Measurements from ENCODE around the gene GTSE1.

GTSE1 gene

GRCh38 chr22:46352691-46353386, 56.2 kb downstream of the GTSE1 start:
- DNase-seq (ENCODE audit: low read depth): no peak

- no peak for DNase-seq (ENCODE audit: low read depth)
These were observed 56.9 kb downstream of the GTSE1 start for GRCh38 chr22:46353483-46354105.

DNA sequence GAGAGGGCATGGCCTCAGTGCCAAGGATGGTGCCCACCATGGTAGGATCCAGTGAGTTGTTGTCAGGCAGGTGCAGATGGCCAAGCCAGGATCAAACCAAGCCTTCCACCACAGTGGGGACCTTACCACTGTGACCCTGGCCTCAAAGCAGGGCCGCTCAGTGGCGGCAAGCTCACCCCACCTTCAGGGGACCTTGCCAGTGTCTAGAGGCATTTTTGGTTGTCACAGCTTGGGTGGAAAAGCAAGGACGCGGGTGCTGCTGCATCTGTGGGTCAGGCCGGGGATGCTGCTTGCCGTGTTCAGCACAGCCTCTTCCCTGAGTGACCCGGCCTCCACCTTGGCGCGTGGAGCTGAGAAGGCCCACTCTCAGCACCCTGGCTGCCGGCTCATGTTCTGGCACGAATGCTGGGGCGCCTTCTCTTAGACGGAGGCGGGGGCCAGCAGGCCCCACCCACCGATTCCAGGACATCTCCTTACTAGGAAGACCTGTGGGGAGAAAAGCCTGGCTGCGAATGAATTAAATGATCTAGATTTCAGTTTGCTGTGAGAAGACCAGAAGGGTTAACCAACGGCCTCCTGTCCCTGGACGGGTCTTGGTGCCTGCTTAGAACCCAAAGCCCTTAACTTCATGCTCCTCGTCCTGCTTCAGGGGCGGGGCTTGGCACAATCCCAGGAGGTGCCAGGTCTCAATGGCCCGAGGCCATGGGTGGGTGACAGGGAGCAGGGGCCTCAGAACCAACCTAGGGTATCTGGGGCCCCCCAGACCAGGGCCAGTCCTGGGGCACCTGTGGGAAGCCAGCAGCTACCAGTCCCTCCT, 57.7 kb downstream of the GTSE1 start:
- no peak for DNase-seq (ENCODE audit: low read depth)

GRCh38 chr22:46354993-46355305, 58.3 kb downstream of the GTSE1 start:
- DNase-seq (ENCODE audit: low read depth): no peak

DNA sequence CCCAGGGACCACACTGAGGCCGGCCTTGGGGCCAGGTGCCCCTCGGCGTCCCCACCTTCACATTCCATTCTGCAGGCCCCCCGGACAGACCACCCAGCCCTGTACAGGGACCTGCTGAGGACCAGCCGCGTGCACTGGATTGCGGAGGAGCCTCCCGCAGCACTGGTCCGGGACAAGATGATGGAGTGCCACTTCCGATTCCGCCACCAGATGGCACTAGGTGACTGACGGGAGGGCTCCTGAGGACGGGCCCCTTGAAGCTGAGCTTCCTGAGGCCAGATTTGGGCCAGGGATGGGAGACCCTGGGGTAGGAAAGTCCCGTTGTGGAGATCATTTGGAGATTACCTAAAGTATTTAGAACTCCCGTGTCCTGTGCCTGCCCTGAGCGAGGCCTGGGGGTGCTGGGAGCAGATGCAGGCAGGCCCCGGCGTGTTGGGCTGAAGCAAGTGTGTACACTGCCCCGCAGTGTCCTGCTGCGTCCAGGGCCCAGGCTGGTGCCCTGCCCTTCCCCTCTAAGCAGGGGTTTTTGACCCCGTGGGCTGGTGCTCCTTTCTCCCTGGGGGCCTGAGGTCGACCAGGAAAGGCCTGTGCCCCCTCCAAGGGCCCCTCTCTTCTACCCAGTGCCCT, 58.8 kb downstream of the GTSE1 start:
- DNase-seq (ENCODE audit: low read depth): no peak

DNA sequence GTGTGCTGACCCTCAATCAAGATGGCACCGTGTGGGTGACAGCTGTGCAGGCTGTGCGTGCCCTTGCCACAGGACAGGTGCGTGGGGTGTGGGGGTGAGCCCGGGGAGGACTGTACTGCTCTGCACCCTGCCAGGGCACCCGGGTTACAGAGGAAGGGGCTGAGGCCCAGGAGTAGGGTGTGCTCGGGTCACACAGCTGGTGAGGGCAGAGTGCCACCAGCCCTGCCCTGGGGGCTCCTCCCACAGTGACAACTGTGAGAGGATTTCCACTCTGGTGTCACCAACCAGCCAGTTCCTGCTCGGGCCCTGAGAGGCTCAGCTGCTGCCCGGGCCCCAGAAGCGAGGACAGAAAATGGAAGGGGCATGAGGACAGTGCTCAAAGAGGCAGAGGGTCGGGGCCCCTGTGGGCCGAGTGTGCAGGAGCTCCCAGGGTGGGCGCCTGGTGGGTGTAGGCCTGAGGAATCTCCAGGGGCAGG, 59.4 kb downstream of the GTSE1 start:
- no peak for DNase-seq (ENCODE audit: low read depth)

GRCh38 chr22:46356496-46357480, 60.1 kb downstream of the GTSE1 start:
- no peak for DNase-seq (ENCODE audit: low read depth)

DNA sequence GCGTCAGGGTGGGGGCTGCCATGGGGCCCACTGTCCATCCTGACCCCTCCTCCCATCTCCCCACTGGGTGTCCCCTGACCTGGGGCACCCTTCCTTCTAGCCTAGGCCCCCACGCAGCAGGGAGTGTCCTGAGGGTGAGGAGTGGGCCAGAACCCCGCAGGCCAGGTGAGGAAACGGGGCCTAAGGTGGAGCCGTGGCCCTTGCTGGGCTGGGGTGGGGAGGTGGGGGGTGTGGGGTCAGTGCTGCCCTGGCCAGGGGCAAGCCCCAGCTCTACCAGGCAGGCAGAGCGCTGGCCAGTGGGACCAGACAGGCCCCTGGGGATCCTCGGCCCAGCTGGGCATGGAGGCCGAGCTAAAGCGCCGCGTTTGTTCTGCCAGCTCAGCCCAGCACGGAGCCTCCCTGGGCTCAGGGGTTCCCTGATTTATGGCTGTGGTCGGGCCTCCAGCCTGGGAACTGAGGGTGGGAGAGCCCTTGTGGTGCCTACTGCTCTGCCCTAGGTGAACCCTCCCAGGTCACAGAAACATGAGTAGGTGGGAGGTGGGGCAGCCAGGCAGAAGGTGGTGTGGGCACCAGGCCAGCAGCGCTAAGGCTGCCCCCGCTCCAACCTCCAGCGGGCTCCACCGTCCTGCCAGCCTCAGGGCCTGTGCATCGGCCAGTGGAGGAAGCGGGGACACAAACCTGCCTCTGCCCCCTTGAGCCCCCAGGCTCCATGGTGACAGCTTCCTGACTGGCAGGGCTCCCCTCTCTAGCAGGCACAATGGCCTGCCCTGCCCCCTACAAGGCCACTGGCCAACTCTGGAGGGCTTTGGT, 61.2 kb downstream of the GTSE1 start:
- no peak for DNase-seq (ENCODE audit: low read depth)

DNA sequence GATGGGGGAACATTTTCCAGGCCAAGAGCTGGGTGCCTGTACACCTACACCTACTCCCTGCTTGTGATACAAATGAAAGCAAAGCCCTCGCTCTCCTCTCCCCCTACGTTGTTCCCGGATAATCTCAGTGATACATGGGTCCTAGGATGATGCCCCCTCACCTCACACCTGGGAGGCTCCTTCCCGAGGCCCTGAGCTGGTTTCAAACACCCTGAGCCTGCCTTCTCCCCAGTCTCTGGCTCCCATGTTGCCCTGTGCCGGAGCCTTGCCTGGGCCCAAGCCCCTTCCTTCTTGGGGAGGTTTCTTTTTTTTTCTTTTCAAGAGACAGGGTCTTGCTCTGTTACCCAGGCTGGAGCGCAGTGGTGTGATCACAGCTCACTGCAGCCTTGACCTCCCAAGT, 62.1 kb downstream of the GTSE1 start:
- DNase-seq (ENCODE audit: low read depth): no peak

DNA sequence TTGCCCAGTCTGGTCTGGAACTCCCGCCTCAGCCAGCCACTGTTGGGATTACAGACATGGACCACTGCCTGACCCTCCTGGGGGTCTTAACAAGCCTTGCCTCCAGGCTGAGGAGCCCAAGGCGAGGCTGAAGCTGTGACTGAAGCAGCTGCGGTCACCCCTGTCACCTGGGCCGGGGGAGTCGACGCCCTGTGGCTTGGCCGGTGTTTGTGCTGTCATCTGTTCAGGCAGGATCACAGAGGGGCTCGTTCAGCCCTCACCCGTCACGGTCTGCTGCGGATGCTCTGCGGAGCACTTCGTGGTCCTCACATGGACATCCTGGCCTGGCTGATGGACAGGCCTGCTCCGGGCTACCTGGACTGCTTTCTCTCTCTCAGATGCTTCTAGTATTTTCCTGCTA, 62.7 kb downstream of the GTSE1 start:
- DNase-seq (ENCODE audit: low read depth): no peak

- DNase-seq (ENCODE audit: low read depth): no peak
These were observed 63.4 kb downstream of the GTSE1 start for GRCh38 chr22:46360097-46360496.

- no peak for DNase-seq (ENCODE audit: low read depth)
These were observed 64.2 kb downstream of the GTSE1 start for GRCh38 chr22:46360891-46361290.

GRCh38 chr22:46361826-46362202, 65.1 kb downstream of the GTSE1 start:
- DNase-seq (ENCODE audit: low read depth): no peak

- DNase-seq (ENCODE audit: low read depth): no peak
These were observed 65.7 kb downstream of the GTSE1 start for GRCh38 chr22:46362203-46362933.

DNA sequence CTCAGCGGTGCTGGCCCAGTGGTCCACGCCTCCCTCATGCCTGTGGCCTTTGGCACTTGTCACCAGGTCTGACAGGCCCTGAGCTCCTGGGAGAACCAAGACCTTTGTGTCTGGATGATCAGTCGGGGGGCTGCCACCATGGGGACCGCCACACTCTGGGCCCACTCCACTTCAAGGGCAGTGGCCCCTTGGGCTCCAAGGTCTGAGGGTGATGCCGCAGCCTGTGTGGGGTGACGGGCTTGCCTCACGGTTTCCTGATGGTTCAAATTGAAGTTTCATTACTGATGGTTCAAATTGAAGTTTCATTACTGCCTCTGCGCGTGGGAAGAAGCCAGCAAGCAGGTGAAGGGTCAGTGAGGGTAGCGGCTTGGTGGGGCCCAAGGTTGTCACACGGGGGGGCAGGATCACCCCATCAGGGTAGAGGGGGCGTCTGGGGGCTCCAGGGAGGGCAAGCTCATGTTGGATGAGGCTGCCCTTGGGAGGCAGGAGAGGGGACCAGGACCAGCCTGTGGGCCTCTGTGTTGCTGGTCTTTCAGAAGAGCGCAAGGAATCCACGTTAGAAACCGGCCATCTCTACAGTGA, 66.4 kb downstream of the GTSE1 start:
- no peak for DNase-seq (ENCODE audit: low read depth)

DNA sequence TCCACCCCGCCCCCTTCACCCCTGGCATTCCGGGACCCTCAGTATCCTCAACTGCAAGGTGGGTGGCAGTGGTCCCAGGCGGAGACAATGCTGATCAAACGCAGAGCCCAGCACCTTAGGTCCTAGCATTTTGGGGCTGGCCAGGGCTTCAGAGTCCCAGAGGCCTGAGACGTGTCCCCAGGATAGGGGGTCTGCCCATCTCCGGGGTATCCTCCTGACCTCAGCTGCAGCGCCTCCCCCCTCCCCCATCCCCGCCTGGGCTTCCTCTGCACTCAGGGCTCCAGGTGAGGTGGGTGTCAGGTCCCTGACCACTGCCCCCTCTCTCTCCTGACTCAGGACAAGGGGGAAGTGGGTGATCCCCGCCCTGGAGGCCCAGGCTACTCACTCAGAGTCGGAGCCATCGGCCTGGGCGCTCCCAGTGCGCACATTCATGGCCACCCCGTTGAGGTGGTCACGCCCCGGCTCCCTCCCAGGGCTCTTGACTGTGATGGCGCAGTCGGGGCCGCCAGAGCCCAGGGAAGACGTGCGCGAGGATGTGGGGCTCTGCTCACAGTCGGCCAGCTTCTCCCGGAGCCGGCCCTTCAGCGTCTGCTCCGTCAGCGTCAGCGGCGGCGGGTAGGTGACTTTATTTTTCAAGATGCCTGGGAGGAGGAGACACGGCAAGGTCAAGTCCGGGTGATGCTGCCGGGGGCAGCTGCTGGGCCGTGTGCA, 67.1 kb downstream of the GTSE1 start:
- DNase-seq (ENCODE audit: low read depth): no peak

GRCh38 chr22:46364341-46365165, 67.9 kb downstream of the GTSE1 start:
- DNase-seq (ENCODE audit: low read depth): no peak

DNA sequence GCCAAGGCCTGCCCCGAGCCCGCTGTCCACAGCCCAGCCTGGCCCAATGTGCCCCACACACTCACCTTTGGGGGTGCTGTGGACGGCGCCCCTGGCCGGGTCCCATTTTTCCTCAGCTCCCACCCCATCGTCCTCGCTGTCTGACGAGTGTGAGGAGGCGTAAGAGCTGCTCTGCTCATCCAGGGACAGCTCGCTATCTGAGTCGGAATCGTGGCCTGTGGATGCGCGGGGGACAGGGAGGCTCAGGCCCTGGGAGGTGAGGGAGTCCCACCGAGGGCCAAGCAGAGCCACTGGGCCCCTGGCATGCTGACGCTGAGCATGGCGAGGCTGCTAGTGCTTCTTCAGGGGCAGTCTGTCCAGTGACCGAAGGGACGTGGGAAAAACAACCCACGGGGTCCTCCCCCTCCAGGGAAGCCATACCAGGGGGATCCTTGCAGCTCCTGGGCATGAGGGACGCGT, 68.5 kb downstream of the GTSE1 start:
- no peak for DNase-seq (ENCODE audit: low read depth)

Measured in GM04504 (cell line).